OCI-LY7 (cell line): ENCODE measurements around the gene ANKS1A. TPM values are rescaled to one million over a fixed set of nuclear protein-coding genes. Genes with fewer than 3 reads are reported as not detected.

Experiments used
- BruUV-seq: library from RNA; stranded (reverse); fragments of 400-500 nt; replicated peaks from 2 replicates; lab custom pipeline; 2021; lab: Mats Ljungman, UMichigan
- CTCF ChIA-PET: fragments of 300-600 bp; sonication (Branson Sonifier 250); formaldehyde crosslinking; loops from one replicate; lab custom pipeline; 2022; ENCODE audit warnings: antibody characterized with exemption; ENCODE audit not compliant: unreplicated experiment; lab: Charles Lee
- POLR2A ChIA-PET: fragments of 300-600 bp; sonication (Branson Sonifier 250); formaldehyde crosslinking; loops from one replicate; lab custom pipeline; 2022; ENCODE audit warnings: antibody characterized with exemption; lab: Charles Lee
- DNase-seq: peaks from one replicate; pipeline ENCODE4 v3.0.0-alpha.2; 2015; ENCODE audit warnings: low spot score
- H2AFZ ChIP-seq: fragments of 200-600 bp; sonication (generic), shearing (Covaris generic); 2 replicates; pipeline ENCODE4 v1.6.1; 2014; ENCODE audit warnings: mild to moderate bottlenecking, antibody characterized with exemption, low read length, moderate library complexity
- H3K27ac ChIP-seq: fragments of 200-600 bp; sonication (generic); 2 replicates; pipeline ENCODE4 v1.5.1; 2014; ENCODE audit warnings: mixed run types, low read depth, mild to moderate bottlenecking, moderate library complexity, low read length, inconsistent platforms; ENCODE audit not compliant: poor library complexity, severe bottlenecking
- H3K36me3 ChIP-seq: fragments of 200-600 bp; sonication (generic); 2 replicates; pipeline ENCODE4 v1.6.1; 2014; ENCODE audit warnings: mild to moderate bottlenecking, antibody characterized with exemption, low read length, moderate library complexity, mixed read lengths; ENCODE audit not compliant: insufficient read depth
- H3K4me1 ChIP-seq: fragments of 200-600 bp; sonication (generic); 2 replicates; pipeline ENCODE4 v1.5.1; 2014; ENCODE audit warnings: mild to moderate bottlenecking, low read length; ENCODE audit not compliant: insufficient read depth, poor library complexity, severe bottlenecking
- H3K4me2 ChIP-seq: fragments of 200-600 bp; sonication (generic); 2 replicates; pipeline ENCODE4 v1.6.1; 2014; ENCODE audit warnings: mild to moderate bottlenecking, low read length
- H3K4me3 ChIP-seq: fragments of 200-600 bp; sonication (generic); 2 replicates; pipeline ENCODE4 v1.5.1; 2014; ENCODE audit warnings: mild to moderate bottlenecking, low read depth, low read length; ENCODE audit not compliant: poor library complexity, severe bottlenecking
- H3K79me2 ChIP-seq: fragments of 200-600 bp; sonication (generic); 2 replicates; pipeline ENCODE4 v1.6.1; 2016; ENCODE audit warnings: low read depth, mild to moderate bottlenecking, low read length, moderate library complexity, mixed read lengths; ENCODE audit not compliant: insufficient read depth
- H3K9me2 ChIP-seq: fragments of 200-600 bp; sonication (generic); 2 replicates; pipeline ENCODE4 v1.6.1; 2016; ENCODE audit warnings: mild to moderate bottlenecking, low read length, mixed read lengths; ENCODE audit not compliant: insufficient read depth
- H3K9me3 ChIP-seq: fragments of 200-600 bp; sonication (generic); 2 replicates; pipeline ENCODE4 v1.6.1; 2014; ENCODE audit warnings: mild to moderate bottlenecking, mixed run types, low read length, mixed read lengths
- H4K20me1 ChIP-seq: fragments of 200-600 bp; sonication (generic); 2 replicates; pipeline ENCODE4 v1.6.1; 2014; ENCODE audit warnings: mild to moderate bottlenecking, antibody characterized with exemption, low read length, moderate library complexity, mixed read lengths; ENCODE audit not compliant: insufficient read depth
- EZH2phosphoT487 ChIP-seq: fragments of 200-600 bp; sonication (generic); IDR thresholded peaks from 2 replicates; pipeline ENCODE4 v1.6.1; 2018; ENCODE audit warnings: low read depth, borderline replicate concordance, mild to moderate bottlenecking, mixed run types, antibody characterized with exemption, low read length, moderate library complexity, mixed read lengths
- intact Hi-C: fragments of 100-400 bp; cut with micrococcal nuclease; formaldehyde crosslinking; loops from one replicate; pipeline ENCODE4 v1.10.0; 2022; ENCODE audit not compliant: unreplicated experiment
- total RNA-seq, 2 experiments: library from RNA; depleted of rRNA in 1 of 2; stranded (reverse); fragments of >200 nt in 1 of 2; shearing (Covaris generic) in 1 of 2; gene quantifications; 2 replicates each; pipeline ENCODE4 v1.2.3, GENCODE V29; 2014 to 2022
- TF ChIP-seq, protein P1 (sequence below): fragments of 200-600 bp; sonication (generic); conservative IDR thresholded peaks from 2 replicates; pipeline ENCODE4 v1.5.1; 2014; ENCODE audit warnings: mild to moderate bottlenecking, antibody characterized with exemption, low read length, moderate library complexity, mixed read lengths

Gene ANKS1A
- total RNA-seq, 2 experiments from 2014 or later = 7.8 to 13.8 TPM

DNA sequence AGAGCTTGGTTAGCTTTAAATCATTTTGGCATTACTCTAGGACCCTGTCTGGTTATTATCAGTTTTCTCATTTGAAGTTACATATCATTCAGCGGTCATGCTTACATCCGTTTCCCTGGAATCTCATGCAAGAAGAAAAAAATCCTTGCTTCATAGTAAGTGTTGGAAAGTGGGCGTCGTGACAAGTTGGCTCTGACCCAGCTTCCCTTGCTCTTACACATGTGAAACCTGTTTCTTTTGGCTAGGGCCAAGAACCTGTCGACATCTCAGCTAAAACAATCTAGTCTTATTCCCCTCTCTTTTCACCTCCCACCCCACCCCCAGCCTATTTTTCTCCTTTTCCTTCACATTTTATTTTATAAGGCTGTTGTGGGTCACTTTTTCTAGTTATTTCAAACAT lies 45.5 kb downstream of the ANKS1A start:
- Histone ChIP-seq H3K4me3 (no peak overlapping the region), H3K4me2 (no peak overlapping the region), H3K9me3 (no peaks in the 10 kb centered on the region), H3K4me1 (peaks cover 6% of the 10 kb centered on the region), H3K27ac (no peak overlapping the region), H3K9me2 (no peaks in the 10 kb centered on the region), H2AFZ (no peak overlapping the region), H3K36me3 (no peaks in the 10 kb centered on the region), H4K20me1 (no peaks in the 10 kb centered on the region), H3K79me2 (no peaks in the 10 kb centered on the region)
- BruUV-seq = no TSS peak
- DNase-seq = no peak
- TF ChIP-seq, protein P1, sequence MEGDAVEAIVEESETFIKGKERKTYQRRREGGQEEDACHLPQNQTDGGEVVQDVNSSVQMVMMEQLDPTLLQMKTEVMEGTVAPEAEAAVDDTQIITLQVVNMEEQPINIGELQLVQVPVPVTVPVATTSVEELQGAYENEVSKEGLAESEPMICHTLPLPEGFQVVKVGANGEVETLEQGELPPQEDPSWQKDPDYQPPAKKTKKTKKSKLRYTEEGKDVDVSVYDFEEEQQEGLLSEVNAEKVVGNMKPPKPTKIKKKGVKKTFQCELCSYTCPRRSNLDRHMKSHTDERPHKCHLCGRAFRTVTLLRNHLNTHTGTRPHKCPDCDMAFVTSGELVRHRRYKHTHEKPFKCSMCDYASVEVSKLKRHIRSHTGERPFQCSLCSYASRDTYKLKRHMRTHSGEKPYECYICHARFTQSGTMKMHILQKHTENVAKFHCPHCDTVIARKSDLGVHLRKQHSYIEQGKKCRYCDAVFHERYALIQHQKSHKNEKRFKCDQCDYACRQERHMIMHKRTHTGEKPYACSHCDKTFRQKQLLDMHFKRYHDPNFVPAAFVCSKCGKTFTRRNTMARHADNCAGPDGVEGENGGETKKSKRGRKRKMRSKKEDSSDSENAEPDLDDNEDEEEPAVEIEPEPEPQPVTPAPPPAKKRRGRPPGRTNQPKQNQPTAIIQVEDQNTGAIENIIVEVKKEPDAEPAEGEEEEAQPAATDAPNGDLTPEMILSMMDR = no peak
- TF ChIP-seq EZH2phosphoT487 = no peak
- CTCF ChIA-PET = no interaction called here
- intact Hi-C loops = no loop called here
- POLR2A ChIA-PET = no interaction called here

DNA sequence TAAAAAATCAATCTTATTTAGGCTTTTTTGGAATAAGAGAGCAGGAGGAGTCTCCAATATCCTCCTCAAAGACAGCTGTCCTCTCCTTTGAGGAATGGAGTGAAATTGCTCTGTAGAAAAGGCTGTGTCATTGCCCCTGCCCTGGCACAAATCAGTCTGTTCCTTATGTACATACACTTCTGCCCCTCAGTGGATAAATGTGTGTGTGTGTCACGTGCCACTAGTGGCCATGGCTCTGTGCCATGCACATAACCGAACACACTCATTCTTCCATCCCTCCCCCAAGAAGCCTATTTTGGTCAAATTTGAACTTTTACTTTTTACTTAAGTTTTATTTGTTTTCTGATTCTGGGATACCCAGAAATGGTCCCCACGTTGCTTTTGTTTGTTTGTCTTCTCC lies 49.2 kb downstream of the ANKS1A start:
- H3K27ac ChIP-seq = no peak overlapping the region
- no peak for TF ChIP-seq EZH2phosphoT487
- TF ChIP-seq, protein P1 = no peak
- ChIA-PET CTCF (no interaction called here), POLR2A (no interaction called here)
- no peaks in the 10 kb centered on the region for H3K79me2 ChIP-seq
- intact Hi-C loops = no loop called here
- no peak overlapping the region for H3K4me3 ChIP-seq
- H3K4me1 ChIP-seq = peaks cover 6% of the 10 kb centered on the region
- no peaks in the 10 kb centered on the region for H3K36me3 ChIP-seq
- no peaks in the 10 kb centered on the region for H3K9me2 ChIP-seq
- H2AFZ ChIP-seq = no peak overlapping the region
- H4K20me1 ChIP-seq = no peaks in the 10 kb centered on the region
- DNase-seq = no peak
- no TSS peak for BruUV-seq
- H3K4me2 ChIP-seq = no peak overlapping the region
- H3K9me3 ChIP-seq = no peaks in the 10 kb centered on the region

DNA sequence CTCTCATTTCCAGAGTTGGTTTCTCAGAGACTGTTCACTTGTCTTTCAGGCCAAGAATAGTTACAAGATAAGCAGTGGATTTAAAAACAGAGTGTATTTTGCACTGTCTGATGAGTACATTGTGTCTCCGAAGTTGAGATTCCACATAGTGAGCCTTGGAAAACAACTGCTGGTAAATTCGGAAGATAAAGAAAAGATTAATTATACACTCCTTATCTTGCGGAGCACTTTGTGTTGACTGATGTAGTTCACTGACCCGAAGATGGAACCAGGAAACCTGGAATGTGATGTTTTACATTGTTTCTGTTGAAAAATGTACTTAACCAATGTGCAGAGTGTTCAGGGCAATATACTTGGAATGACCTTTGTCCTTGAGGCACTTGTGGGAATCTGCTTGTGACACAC lies 51.0 kb downstream of the ANKS1A start:
- intact Hi-C loops = no loop called here
- BruUV-seq = no TSS peak
- DNase-seq = no peak
- no peak for TF ChIP-seq EZH2phosphoT487
- TF ChIP-seq, protein P1 = no peak
- Histone ChIP-seq H3K4me3 (no peak overlapping the region), H3K9me3 (no peaks in the 10 kb centered on the region), H3K79me2 (no peaks in the 10 kb centered on the region), H4K20me1 (no peaks in the 10 kb centered on the region), H3K4me2 (no peak overlapping the region), H3K4me1 (peaks cover 4% of the 10 kb centered on the region), H3K27ac (no peak overlapping the region), H3K9me2 (no peaks in the 10 kb centered on the region), H3K36me3 (no peaks in the 10 kb centered on the region), H2AFZ (no peak overlapping the region)
- CTCF ChIA-PET = no interaction called here
- POLR2A ChIA-PET = no interaction called here
